Parathyroid adenoma (tissue), 2 donors: ENCODE data around the gene CPA4.

Source experiments
- H2AFZ ChIP-seq: fragments of 300-600 bp; sonication (generic); one replicate; pipeline ENCODE4 v1.7.0; 2017; ENCODE audit warnings: antibody characterized with exemption, mild to moderate bottlenecking
- H3K27ac ChIP-seq: fragments of 300-600 bp; sonication (generic); one replicate; pipeline ENCODE4 v1.7.0; 2017
- H3K27me3 ChIP-seq: fragments of 300-600 bp; sonication (generic); one replicate; pipeline ENCODE4 v1.7.0; 2017; ENCODE audit warnings: low read length; ENCODE audit not compliant: control insufficient read depth, insufficient read depth
- H3K36me3 ChIP-seq: fragments of 300-600 bp; sonication (generic); one replicate; pipeline ENCODE4 v1.7.0; 2017; ENCODE audit warnings: low read length; ENCODE audit not compliant: control insufficient read depth, insufficient read depth
- H3K4me1 ChIP-seq: fragments of 300-600 bp; sonication (generic); one replicate; pipeline ENCODE4 v1.7.0; 2017; ENCODE audit warnings: control low read depth
- H3K4me2 ChIP-seq: fragments of 300-600 bp; sonication (generic); one replicate; pipeline ENCODE4 v1.7.0; 2017; ENCODE audit warnings: low read length
- H3K4me3 ChIP-seq: fragments of 300-600 bp; sonication (generic); one replicate; pipeline ENCODE4 v1.7.0; 2017; ENCODE audit warnings: low read depth, low read length
- H3K79me2 ChIP-seq: fragments of 300-600 bp; sonication (generic); one replicate; pipeline ENCODE4 v1.7.0; 2017; ENCODE audit warnings: control low read depth
- H3K9ac ChIP-seq: fragments of 300-600 bp; sonication (generic); one replicate; pipeline ENCODE4 v1.7.0; 2017; ENCODE audit warnings: mild to moderate bottlenecking
- H3K9me3 ChIP-seq: fragments of 300-600 bp; sonication (generic); one replicate; pipeline ENCODE4 v1.7.0; 2017; ENCODE audit warnings: low read length; ENCODE audit not compliant: control insufficient read depth
- CTCF ChIP-seq: fragments of 300-600 bp; sonication (generic); IDR thresholded peaks from one replicate; pipeline ENCODE4 v1.7.0; 2017; ENCODE audit warnings: antibody characterized with exemption, mild to moderate bottlenecking
- donor health status: primary hyperparathyroidism.

CPA4 gene

GRCh38 chr7:130296221-130296951 lies 3.4 kb downstream of the CPA4 start:
- H3K27ac ChIP-seq: no peak overlapping the region
- H3K36me3 ChIP-seq: no peaks in the 10 kb centered on the region
- no peak for TF ChIP-seq CTCF
- H3K4me3 ChIP-seq: no peak overlapping the region
- no peaks in the 10 kb centered on the region for H3K27me3 ChIP-seq
- H3K9ac ChIP-seq: no peak overlapping the region
- no peaks in the 10 kb centered on the region for H3K79me2 ChIP-seq
- no peaks in the 10 kb centered on the region for H3K9me3 ChIP-seq
- no peak overlapping the region for H3K4me2 ChIP-seq
- no peak overlapping the region for H2AFZ ChIP-seq
- H3K4me1 ChIP-seq: no peaks in the 10 kb centered on the region

GRCh38 chr7:130297628-130298543 lies 4.9 kb downstream of the CPA4 start:
- Histone ChIP-seq H3K9me3 (no peaks in the 10 kb centered on the region), H2AFZ (no peak overlapping the region), H3K27me3 (no peaks in the 10 kb centered on the region), H3K36me3 (no peaks in the 10 kb centered on the region), H3K4me2 (no peak overlapping the region), H3K79me2 (no peaks in the 10 kb centered on the region), H3K27ac (no peak overlapping the region), H3K4me1 (no peaks in the 10 kb centered on the region), H3K4me3 (no peak overlapping the region), H3K9ac (no peak overlapping the region)
- no peak for TF ChIP-seq CTCF

GRCh38 chr7:130298544-130299326 lies 5.8 kb downstream of the CPA4 start:
- no peaks in the 10 kb centered on the region for H3K79me2 ChIP-seq
- H3K4me2 ChIP-seq: no peak overlapping the region
- no peaks in the 10 kb centered on the region for H3K9me3 ChIP-seq
- H3K4me3 ChIP-seq: no peak overlapping the region
- H3K9ac ChIP-seq: no peak overlapping the region
- H2AFZ ChIP-seq: no peak overlapping the region
- no peaks in the 10 kb centered on the region for H3K27me3 ChIP-seq
- H3K36me3 ChIP-seq: no peaks in the 10 kb centered on the region
- no peak for TF ChIP-seq CTCF
- no peaks in the 10 kb centered on the region for H3K4me1 ChIP-seq
- no peak overlapping the region for H3K27ac ChIP-seq

GRCh38 chr7:130299866-130300265 lies 6.9 kb downstream of the CPA4 start:
- Histone ChIP-seq H3K27me3 (no peaks in the 10 kb centered on the region), H2AFZ (no peak overlapping the region), H3K9ac (no peak overlapping the region), H3K27ac (no peak overlapping the region), H3K36me3 (no peaks in the 10 kb centered on the region), H3K79me2 (no peaks in the 10 kb centered on the region), H3K4me1 (no peaks in the 10 kb centered on the region), H3K4me2 (no peak overlapping the region), H3K9me3 (no peaks in the 10 kb centered on the region), H3K4me3 (no peak overlapping the region)
- TF ChIP-seq CTCF: no peak
